Upper lobe of right lung (tissue), 1 donor: ENCODE results near the gene ERFE. TPM values are rescaled to one million over a fixed set of nuclear protein-coding genes. Genes with fewer than 3 reads are reported as not detected.

ENCODE experiments used
- ATAC-seq: fragments of 200-7000 bp; cut with Tn5 transposase; one replicate; pipeline ENCODE4 v1.9.1; 2020; ENCODE audit warnings: mild to moderate bottlenecking, moderate library complexity
- DNase-seq: peaks from one replicate; pipeline ENCODE4 v3.0.0-alpha.2; 2020
- H3K27ac ChIP-seq: fragments of 200-600 bp; one replicate; pipeline ENCODE4 v1.8.0; 2022
- H3K27me3 ChIP-seq: fragments of 200-600 bp; one replicate; pipeline ENCODE4 v1.8.0; 2022; ENCODE audit warnings: mild to moderate bottlenecking
- H3K36me3 ChIP-seq: fragments of 200-600 bp; one replicate; pipeline ENCODE4 v1.8.0; 2022
- H3K4me1 ChIP-seq: fragments of 200-600 bp; one replicate; pipeline ENCODE4 v1.8.0; 2022
- H3K4me3 ChIP-seq: fragments of 200-600 bp; one replicate; pipeline ENCODE4 v1.8.0; 2022; ENCODE audit warnings: mild to moderate bottlenecking
- H3K9me3 ChIP-seq: fragments of 200-600 bp; one replicate; pipeline ENCODE4 v1.8.0; 2022
- CTCF ChIP-seq: fragments of 200-600 bp; IDR thresholded peaks from one replicate; pipeline ENCODE4 v1.8.0; 2022; ENCODE audit warnings: antibody characterized with exemption
- intact Hi-C: fragments of 100-400 bp; cut with DNase I; formaldehyde crosslinking; loops from one replicate; pipeline ENCODE4 v1.11.0; 2022
- total RNA-seq: library from RNA; stranded (reverse); fragmentation: NEBNext Ultra II Directional; extraction: Animal tissue kit (Norgen Biotek cat#: 25700); gene quantifications from one replicate; pipeline ENCODE4 v1.2.1, GENCODE V29; 2021
- donor health status: DM: no; HTN: yes; CAD: no; lungs with severe emphysema.

Gene ERFE
- total RNA-seq, 1 donor from 2014 or later = not detected

GRCh38 chr2:238137885-238138284 is 20.9 kb upstream of the ERFE start:
- TF ChIP-seq CTCF = no peak
- H3K27ac ChIP-seq = no peak overlapping the region
- no peaks in the 10 kb centered on the region for H3K36me3 ChIP-seq
- ATAC-seq (no peak), DNase-seq (no peak)
- H3K9me3 ChIP-seq = no peaks in the 10 kb centered on the region
- no peak overlapping the region for H3K4me3 ChIP-seq
- H3K4me1 ChIP-seq = peaks cover 5% of the 10 kb centered on the region
- intact Hi-C loops = no loop called here
- H3K27me3 ChIP-seq = no peaks in the 10 kb centered on the region

- TF ChIP-seq CTCF = no peak
- ATAC-seq (no peak), DNase-seq (no peak)
- no peak within 1 kb of the TSS for H3K27ac ChIP-seq
- H3K36me3 ChIP-seq = no peaks in the 10 kb centered on the region
- no peaks in the 10 kb centered on the region for H3K9me3 ChIP-seq
- H3K4me1 ChIP-seq = peaks cover 5% of the 10 kb centered on the region
- H3K27me3 ChIP-seq = no peaks in the 10 kb centered on the region
- H3K4me3 ChIP-seq = peak within 1 kb of the TSS; percentile 23
- intact Hi-C loops = no loop called here
Observed at GRCh38 chr2:238138331-238139195, 20.2 kb upstream of the ERFE start, which contains the start of gene KLHL30. KLHL30 (plus strand) TSS chr2:238138668; CDS start chr2:238140755, 2,087 bp downstream.

GRCh38 chr2:238139196-238140039 is 19.4 kb upstream of the ERFE start:
- peaks cover 5% of the 10 kb centered on the region for H3K4me1 ChIP-seq
- no peaks in the 10 kb centered on the region for H3K36me3 ChIP-seq
- no peak overlapping the region for H3K27ac ChIP-seq
- ATAC-seq (no peak), DNase-seq (no peak)
- H3K4me3 ChIP-seq = peak overlapping the region; percentile 23
- peak; percentile 45 for TF ChIP-seq CTCF
- H3K9me3 ChIP-seq = no peaks in the 10 kb centered on the region
- intact Hi-C loops = no loop called here
- no peaks in the 10 kb centered on the region for H3K27me3 ChIP-seq

GRCh38 chr2:238140040-238140439 is 18.7 kb upstream of the ERFE start:
- DNase-seq (no peak), ATAC-seq (no peak)
- TF ChIP-seq CTCF = no peak
- peaks cover 5% of the 10 kb centered on the region for H3K4me1 ChIP-seq
- intact Hi-C loops = no loop called here
- H3K4me3 ChIP-seq = no peak overlapping the region
- no peaks in the 10 kb centered on the region for H3K9me3 ChIP-seq
- no peak overlapping the region for H3K27ac ChIP-seq
- H3K36me3 ChIP-seq = no peaks in the 10 kb centered on the region
- no peaks in the 10 kb centered on the region for H3K27me3 ChIP-seq

- no peak for TF ChIP-seq CTCF
- Histone ChIP-seq H3K4me1 (peaks cover 5% of the 10 kb centered on the region), H3K27ac (no peak overlapping the region), H3K4me3 (no peak overlapping the region), H3K27me3 (no peaks in the 10 kb centered on the region), H3K9me3 (no peaks in the 10 kb centered on the region), H3K36me3 (no peaks in the 10 kb centered on the region)
- intact Hi-C loops = no loop called here
- no peak for DNase-seq
- no peak for ATAC-seq
Observed at GRCh38 chr2:238140721-238141540, 17.8 kb upstream of the ERFE start.
